ENCODE data around the gene LDLR.
"Not testable (repeated sequence)": the region's sequence is repeated elsewhere in the genome, so short reads cannot be mapped to it uniquely, and the experiment has no call there.

LDLR gene

DNA sequence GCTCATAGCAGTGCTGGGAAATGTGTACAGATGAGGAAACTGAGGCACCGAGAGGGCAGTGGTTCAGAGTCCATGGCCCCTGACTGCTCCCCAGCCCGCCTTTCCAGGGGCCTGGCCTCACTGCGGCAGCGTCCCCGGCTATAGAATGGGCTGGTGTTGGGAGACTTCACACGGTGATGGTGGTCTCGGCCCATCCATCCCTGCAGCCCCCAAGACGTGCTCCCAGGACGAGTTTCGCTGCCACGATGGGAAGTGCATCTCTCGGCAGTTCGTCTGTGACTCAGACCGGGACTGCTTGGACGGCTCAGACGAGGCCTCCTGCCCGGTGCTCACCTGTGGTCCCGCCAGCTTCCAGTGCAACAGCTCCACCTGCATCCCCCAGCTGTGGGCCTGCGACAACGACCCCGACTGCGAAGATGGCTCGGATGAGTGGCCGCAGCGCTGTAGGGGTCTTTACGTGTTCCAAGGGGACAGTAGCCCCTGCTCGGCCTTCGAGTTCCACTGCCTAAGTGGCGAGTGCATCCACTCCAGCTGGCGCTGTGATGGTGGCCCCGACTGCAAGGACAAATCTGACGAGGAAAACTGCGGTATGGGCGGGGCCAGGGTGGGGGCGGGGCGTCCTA is 15.9 kb downstream of the LDLR start:
- no peak for DNase-seq
- ATAC-seq: no peak

GRCh38 chr19:11106477-11106876 is 17.2 kb downstream of the LDLR start:
- DNase-seq: no peak
- no peak for ATAC-seq

DNA sequence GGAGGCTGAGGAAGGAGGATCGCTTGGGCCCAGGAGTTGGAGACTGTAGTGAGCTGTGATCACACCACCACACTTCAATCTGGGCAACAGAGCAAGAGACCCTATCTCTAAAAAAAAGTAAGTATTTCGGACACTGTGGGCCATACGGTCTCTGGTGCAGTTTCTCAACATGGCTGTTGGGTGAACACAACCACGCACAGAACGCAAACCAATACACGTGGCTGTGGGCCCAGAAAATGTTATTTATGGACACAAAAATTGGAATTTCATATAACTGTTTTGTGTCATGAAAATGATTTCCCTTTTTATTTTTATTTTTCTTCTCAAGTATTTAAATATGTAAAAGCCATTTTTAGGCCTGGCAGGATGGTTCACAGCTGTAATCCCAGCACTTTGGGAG is 19.5 kb downstream of the LDLR start:
- DNase-seq (no peak), ATAC-seq (no peak)

- DNase-seq: no peak
- no peak for ATAC-seq
Observed at GRCh38 chr19:11111117-11111770, 22.0 kb downstream of the LDLR start.

GRCh38 chr19:11111771-11112144 is 22.5 kb downstream of the LDLR start:
- DNase-seq (no peak), ATAC-seq (no peak)

DNA sequence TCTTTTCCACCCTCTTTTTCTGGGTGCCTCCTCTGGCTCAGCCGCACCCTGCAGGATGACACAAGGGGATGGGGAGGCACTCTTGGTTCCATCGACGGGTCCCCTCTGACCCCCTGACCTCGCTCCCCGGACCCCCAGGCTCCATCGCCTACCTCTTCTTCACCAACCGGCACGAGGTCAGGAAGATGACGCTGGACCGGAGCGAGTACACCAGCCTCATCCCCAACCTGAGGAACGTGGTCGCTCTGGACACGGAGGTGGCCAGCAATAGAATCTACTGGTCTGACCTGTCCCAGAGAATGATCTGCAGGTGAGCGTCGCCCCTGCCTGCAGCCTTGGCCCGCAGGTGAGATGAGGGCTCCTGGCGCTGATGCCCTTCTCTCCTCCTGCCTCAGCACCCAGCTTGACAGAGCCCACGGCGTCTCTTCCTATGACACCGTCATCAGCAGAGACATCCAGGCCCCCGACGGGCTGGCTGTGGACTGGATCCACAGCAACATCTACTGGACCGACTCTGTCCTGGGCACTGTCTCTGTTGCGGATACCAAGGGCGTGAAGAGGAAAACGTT is 24.0 kb downstream of the LDLR start:
- DNase-seq (no peak), ATAC-seq (no peak)

GRCh38 chr19:11115042-11115441 is 25.8 kb downstream of the LDLR start:
- DNase-seq (no peak), ATAC-seq (no peak)

GRCh38 chr19:11115895-11116446 is 26.7 kb downstream of the LDLR start:
- DNase-seq (no peak), ATAC-seq (no peak)

DNA sequence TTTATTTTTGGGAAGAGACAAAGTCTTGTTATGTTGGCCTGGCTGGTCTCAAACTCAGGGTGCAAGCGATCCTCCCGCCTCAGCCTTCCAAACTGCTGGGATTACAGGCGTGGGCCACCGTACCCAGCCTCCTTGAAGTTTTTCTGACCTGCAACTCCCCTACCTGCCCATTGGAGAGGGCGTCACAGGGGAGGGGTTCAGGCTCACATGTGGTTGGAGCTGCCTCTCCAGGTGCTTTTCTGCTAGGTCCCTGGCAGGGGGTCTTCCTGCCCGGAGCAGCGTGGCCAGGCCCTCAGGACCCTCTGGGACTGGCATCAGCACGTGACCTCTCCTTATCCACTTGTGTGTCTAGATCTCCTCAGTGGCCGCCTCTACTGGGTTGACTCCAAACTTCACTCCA is 27.2 kb downstream of the LDLR start:
- no peak for ATAC-seq
- no peak for DNase-seq

DNA sequence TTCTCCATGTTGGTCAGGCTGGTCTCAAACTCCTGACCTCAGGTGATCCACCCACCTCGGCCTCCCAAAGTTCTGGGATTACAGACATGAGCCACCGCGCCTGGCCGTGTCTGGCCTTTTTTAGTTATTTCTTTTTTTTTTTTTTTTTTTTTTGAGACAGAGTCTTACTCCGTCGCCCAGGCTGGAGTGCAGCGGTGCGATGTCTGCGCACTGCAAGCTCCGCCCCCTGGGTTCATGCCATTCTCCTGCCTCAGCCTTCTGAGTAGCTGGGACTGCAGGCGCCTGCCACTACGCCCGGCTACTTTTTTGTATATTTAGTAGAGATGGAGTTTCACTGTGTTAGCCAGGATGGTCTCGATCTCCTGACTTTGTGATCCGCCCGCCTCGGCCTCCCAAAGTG is 32.7 kb downstream of the LDLR start:
- ATAC-seq, DNase-seq: not testable (repeated sequence)

DNA sequence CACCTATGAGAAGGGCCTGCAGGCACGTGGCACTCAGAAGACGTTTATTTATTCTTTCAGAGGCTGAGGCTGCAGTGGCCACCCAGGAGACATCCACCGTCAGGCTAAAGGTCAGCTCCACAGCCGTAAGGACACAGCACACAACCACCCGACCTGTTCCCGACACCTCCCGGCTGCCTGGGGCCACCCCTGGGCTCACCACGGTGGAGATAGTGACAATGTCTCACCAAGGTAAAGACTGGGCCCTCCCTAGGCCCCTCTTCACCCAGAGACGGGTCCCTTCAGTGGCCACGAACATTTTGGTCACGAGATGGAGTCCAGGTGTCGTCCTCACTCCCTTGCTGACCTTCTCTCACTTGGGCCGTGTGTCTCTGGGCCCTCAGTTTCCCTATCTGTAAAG is 33.9 kb downstream of the LDLR start:
- DNase-seq (no peak), ATAC-seq (no peak)

DNA sequence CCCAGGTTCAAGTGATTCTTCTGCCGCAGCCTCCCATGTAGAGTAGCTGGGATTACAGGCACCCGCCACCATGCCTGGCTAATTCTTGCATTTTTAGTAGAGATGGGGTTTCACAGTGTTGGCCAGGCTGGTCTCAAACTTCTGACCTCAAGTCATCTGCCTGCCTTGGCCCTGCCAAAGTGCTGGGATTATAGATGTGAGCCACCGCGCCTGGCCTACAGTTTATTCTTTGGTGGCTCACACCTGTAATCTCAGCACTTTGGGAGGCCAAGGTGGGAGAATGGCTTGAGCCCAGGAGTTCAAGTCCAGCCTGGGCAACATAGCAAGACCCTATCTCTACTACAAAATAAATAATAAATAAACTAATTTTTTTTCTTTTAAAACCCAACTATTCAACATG is 34.9 kb downstream of the LDLR start:
- ATAC-seq, DNase-seq: not testable (repeated sequence)

DNA sequence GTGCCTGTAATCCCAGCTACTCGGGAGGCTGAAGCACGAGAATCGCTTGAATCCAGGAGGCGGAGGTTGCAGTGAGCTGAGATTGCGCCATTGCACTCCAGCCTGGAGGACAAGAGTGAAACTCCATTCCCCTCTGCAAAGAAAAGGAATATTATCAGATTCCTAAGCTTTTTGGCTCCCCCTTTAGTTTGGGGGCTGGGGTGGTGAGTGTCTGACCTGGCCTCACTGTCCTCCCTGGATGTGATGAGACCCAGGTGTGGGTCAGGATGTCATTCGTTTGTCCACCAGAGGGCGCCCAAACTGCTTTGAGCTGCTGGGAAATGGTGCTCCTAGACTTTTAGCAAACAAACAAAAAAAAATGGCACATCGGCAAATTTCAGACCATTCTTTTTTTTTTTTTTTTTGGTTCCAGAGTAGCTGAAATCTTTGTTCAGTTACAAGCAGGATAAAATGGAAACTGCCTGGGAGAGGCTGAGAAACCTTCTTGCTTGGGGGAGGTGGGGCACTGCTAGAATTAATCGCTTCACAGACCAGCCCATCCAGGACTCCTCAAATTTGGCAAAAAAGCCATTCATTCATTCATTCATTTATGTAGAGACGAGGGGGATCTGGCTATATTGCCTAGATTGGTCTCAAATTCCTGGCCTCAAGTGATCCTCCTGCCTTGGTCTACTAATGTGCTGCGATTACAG is 36.9 kb downstream of the LDLR start:
- DNase-seq: peak; percentile 80

DNA sequence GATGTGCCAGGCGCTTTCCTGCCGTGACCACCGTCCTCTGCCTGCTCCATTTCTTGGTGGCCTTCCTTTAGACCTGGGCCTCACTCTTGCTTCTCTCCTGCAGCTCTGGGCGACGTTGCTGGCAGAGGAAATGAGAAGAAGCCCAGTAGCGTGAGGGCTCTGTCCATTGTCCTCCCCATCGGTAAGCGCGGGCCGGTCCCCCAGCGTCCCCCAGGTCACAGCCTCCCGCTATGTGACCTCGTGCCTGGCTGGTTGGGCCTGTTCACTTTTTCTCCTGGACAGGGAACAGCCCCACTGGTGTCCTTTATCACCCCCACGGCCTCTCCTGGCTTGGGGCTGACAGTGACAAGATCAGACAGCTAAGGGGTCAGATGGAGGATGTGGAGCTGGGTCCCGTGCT is 38.6 kb downstream of the LDLR start:
- no peak for DNase-seq
- no peak for ATAC-seq

More for the DNA sequence above, 36.9 kb downstream of the LDLR start:
- no peak for ATAC-seq

DNA sequence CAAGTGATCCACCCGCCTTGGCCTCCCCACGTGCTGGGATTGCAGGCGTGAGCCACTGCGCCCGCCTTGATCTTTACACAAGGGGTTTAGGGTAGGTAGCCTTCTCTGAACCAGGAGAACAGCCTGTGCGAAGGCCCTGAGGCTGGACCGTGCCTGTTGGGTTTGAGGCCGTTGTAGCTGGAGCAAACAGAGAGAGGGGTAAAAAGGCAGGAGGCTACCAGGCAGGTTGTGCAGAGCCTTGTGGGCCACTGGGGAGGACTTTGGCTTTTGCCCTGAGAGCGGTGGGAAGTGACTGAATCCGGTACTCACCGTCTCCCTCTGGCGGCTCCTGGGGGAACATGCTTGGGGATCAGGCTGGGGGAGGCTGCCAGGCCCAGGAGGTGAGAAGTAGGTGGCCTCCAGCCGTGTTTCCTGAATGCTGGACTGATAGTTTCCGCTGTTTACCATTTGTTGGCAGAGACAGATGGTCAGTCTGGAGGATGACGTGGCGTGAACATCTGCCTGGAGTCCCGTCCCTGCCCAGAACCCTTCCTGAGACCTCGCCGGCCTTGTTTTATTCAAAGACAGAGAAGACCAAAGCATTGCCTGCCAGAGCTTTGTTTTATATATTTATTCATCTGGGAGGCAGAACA is 41.7 kb downstream of the LDLR start:
- ATAC-seq: peak; percentile 72

DNA sequence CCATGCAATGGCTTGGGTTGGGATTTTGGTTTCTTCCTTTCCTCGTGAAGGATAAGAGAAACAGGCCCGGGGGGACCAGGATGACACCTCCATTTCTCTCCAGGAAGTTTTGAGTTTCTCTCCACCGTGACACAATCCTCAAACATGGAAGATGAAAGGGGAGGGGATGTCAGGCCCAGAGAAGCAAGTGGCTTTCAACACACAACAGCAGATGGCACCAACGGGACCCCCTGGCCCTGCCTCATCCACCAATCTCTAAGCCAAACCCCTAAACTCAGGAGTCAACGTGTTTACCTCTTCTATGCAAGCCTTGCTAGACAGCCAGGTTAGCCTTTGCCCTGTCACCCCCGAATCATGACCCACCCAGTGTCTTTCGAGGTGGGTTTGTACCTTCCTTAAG is 42.2 kb downstream of the LDLR start:
- ATAC-seq: no peak
- no peak for DNase-seq

More for the DNA sequence above, 41.7 kb downstream of the LDLR start:
- DNase-seq: peak; percentile 77

- DNase-seq (no peak), ATAC-seq (no peak)
Observed at GRCh38 chr19:11136400-11137101, 47.3 kb downstream of the LDLR start.

DNA sequence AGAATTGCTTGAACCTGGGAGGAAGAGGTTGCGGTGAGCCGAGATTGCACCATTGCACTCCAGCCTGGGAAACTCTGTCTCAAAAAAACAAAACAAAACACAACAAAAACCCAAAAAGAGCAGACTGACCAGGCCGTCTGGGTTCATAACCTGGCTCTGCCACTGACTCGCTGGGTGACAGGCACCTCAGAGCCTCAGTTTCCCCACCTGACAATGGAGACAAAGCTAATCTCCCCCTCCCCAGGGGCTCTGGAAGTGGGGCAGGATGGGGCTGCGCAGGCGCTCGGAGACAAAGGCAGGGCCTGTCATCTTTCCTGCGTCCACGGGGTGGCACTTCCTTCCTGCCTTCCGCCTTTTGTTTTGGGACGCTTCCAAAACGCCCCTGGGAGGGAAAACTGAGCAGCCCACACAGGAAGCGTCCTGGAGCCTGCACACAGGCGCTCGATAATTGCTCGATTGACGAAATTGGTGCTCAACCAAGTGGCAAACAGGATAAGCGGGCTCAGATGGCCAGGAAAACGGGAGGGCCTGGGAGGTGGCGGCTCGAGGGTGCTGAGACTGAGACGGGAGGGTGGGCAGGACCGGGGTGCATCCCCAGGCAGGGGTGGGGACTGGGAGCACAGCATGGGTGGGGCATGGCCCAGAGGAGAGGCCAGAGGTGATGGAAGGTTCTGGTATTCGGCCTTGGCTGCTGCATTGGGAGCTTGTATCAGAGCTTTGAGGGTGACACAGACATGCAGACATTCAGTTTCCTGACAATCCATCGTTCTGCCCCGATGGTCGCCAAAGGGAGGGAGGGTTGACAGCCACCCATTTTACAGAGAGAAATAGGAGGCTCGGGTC is 48.5 kb downstream of the LDLR start:
- peak; percentile 31 for ATAC-seq
- peak; percentile 62 for DNase-seq

GRCh38 chr19:11138601-11139300 is 49.5 kb downstream of the LDLR start:
- no peak for DNase-seq
- no peak for ATAC-seq

- not testable (repeated sequence) for DNase-seq
Observed at GRCh38 chr19:11140023-11140538, 50.8 kb downstream of the LDLR start.

More at GRCh38 chr19:11140023-11140538, 50.8 kb downstream of the LDLR start:
- not testable (repeated sequence) for ATAC-seq

Measured in stimulated activated naive CD8-positive, alpha-beta T cell treated with anti-CD3 and anti-CD28 coated beads, Interleukin-15, Interleukin-2, amounts not matched to agents 100 U/mL and 50 U/mL, for 24 hours (primary cell).